COLO668 (cell line): ENCODE data around the gene FAM169A.
"Not testable (repeated sequence)": the region's sequence is repeated elsewhere in the genome, so short reads cannot be mapped to it uniquely, and the experiment has no call there.

ENCODE experiments used
- DNase-seq: peaks from one replicate; lab custom pipeline; 2025; ENCODE audit not compliant: unreplicated experiment; lab: John Stamatoyannopoulos, UW

FAM169A gene

GRCh38 chr5:74865804-74866595 lies at the start of gene FAM169A:
Gene FAM169A, minus strand, starts transcription at chr5:74866387. Its CDS starts 24,711 bp downstream, at chr5:74841676.
- DNase-seq: peak; percentile 68

DNA sequence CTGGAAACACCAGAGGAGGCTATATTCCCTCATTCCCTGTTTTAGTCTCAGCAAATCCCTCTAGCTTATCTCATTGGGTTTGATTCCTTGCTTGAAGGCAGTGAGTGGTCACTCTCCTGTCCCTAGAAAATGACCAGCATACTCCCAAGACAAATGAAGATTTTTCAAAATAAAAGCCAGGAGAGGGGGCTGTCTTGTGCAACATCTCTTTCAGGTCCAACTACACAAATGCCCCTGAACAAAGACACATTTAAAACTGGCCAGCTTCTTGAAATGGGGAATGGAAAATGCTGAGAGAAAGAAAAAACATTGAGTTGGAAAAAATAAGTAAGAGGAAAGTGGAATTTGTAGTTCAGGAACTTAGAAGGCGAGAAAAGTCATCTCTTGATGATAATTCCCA lies 49.3 kb upstream of the FAM169A start:
- no peak for DNase-seq

DNA sequence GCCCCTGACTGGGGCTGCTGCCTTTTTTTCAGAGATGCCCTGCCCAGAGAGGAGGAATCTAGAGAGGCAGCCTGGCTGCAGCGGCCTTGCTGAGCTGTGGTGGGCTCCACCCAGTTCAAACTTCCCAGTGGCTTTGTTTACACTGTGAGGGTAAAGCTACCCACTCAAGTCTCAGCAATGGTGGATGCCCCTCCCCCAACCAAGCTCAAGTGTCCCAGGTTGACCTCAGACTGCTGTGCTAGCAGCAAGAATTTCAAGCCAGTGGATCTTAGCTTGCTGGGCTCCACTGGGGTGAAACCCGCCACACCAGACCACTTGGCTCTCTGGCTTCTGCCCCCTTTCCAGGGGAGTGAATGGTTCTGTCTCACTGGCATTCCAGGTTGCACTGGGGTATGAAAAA lies 45.2 kb upstream of the FAM169A start:
- DNase-seq: not testable (repeated sequence)

- DNase-seq: not testable (repeated sequence)
Observed at GRCh38 chr5:74909888-74910287, 43.7 kb upstream of the FAM169A start.

GRCh38 chr5:74908237-74908636 lies 42.0 kb upstream of the FAM169A start:
- DNase-seq: not testable (repeated sequence)

GRCh38 chr5:74904713-74905112 lies 38.5 kb upstream of the FAM169A start:
- DNase-seq: not testable (repeated sequence)

- peak; percentile 26 for DNase-seq
Observed at GRCh38 chr5:74903165-74903787, 37.1 kb upstream of the FAM169A start.

- no peak for DNase-seq
Observed at GRCh38 chr5:74897049-74897448, 30.9 kb upstream of the FAM169A start.

GRCh38 chr5:74895906-74896305 lies 29.7 kb upstream of the FAM169A start:
- DNase-seq: no peak

DNA sequence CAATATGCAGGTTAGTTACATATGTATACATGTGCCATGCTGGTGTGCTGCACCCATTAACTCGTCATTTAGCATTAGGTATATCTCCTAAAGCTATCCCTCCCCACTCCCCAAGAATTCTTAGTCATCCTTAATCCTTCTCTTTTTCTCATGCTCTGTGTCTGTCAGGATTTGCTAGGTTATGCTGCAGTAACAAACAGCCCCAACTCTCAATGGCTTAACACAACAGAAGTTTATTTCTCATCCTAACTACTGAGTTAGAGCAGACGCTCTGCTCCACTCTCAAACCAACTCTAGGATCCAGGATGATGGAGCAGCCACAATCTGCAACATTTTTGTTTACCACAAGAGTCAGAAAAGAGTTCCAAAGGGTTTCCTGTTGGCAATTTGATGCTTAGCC lies 28.2 kb upstream of the FAM169A start:
- DNase-seq: no peak

GRCh38 chr5:74892921-74893320 lies 26.7 kb upstream of the FAM169A start:
- no peak for DNase-seq

- no peak for DNase-seq
Observed at GRCh38 chr5:74889523-74890105, 23.4 kb upstream of the FAM169A start.

DNA sequence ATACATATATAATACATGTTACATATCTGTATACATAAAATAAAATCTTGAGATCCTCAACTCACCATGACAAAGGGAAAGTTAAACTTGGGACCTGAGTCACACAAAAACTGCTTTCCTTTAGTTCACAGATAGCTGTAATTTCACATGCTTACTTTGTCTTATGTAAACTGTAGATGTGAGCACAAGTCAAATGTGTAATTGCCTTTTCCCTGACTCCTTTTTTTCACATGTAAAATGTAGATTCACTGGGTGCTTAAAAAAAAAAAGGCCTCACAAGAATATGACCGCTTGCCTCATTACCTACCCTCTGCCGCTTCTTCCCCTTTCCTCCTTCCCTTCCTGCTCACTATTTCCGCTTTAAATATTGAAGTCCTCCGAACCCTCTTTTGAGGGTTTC lies 21.9 kb upstream of the FAM169A start:
- DNase-seq: no peak

- DNase-seq: no peak
Observed at GRCh38 chr5:74885170-74885569, 19.0 kb upstream of the FAM169A start.

- DNase-seq: not testable (repeated sequence)
Observed at GRCh38 chr5:74882379-74883134, 16.4 kb upstream of the FAM169A start.

DNA sequence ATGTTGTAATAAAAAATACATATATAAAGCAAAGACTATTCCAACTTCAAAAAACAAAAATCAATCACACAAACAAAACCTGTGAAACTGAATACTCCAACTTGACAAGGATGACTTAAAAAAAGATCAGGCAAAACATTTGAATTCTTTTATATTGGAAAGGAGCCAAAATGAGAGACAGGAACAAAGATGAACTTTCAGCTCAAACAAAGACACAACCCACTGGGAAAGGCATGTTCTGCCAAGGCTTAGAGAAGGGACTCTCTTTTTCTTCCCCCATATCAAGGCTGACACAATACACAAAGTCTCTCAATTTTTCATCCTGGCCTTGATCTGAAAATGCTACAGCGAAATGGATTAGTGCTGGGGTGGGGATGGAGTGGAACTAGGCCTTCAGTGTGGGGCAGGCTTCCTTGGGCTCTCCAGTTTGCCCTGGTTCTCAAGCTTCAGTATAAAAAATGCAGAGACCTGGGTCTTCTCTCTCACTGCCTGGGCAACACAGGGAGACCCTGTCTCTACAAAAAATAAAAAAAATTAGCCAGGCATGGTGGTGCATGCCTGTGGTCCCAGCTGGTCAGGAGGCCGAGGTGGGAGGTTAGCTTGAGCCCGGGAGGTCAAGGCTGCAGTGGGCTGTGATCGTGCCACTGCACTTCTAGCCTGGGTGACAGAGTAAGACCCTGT lies 11.6 kb upstream of the FAM169A start:
- no peak for DNase-seq

DNA sequence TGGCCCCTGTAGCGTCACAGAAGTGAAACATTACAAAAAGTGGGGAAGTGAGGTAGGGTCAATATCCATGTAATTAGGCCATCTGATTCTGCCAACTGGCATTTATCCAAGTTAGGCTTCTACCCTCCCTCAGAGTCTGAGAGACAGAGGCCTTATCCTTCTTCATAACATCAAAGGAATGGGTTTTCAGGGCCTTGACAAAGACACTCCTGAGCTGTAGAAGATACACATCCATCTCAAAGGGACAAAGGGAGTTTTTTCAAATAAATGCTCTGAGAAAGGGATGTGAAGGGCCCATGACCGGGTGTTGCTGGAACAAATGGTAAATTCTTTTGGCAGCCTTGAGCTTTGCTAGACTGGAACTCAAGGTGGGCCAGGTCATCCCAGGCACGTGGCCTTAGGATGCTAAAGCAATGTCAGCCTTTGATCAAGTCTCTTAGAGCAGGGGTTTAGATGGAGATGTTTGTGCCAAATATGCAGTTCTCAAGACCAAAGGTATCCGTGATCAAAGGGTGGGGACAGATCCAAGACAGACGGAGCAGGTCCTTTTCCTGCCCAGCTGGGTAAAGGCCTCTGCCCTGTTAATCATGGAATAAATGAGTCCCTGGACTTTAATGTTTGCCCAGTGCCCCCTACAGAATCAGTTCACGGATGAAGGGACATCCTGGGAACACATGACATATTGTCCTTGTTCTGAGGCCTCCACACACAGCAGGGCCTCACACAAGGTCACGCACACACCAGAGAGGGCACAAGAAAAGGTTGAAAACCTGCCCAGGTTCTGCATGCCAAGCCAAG lies 10.0 kb upstream of the FAM169A start:
- no peak for DNase-seq

DNA sequence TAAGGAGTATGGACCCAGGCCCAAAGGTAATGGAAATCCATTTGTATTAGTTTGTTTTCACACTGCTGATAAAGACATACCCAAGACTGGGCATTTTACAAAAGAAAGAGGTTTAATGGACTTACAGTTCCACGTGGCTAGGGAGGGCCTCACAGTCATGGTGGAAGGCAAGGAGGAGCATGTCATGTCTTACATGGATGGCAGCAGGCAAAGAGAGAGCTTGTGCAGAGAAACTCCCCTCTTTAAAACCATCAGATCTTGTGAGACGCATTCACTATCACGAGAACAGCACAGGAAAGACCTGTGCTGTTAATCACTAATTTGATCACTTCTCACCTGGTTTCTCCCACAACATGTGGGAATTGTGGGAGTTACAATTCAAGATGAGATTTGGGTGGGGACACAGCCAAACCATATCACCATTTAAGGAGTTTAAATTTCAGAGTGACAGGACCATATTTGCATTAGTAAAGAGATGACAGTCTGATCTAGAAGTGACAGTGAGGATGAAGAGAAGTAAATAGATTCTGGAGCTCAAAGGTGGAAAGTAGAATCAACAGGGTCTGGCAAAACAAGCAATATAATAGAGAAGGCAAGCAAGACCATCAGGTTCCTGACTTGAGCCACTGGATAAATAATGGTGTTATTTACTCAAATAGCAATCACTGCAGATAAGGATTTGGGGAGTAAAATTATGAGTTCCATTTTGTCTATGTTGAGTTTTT lies 7.5 kb upstream of the FAM169A start:
- DNase-seq: no peak

GRCh38 chr5:74870299-74871067 lies 4.3 kb upstream of the FAM169A start:
- DNase-seq: no peak
